IMR-90 (cell line): Measurements from ENCODE around the gene MEDAG. TPM values are rescaled to one million over a fixed set of nuclear protein-coding genes. Genes with fewer than 3 reads are reported as not detected.

Experiments
- ATAC-seq: fragments of 200-7000 bp; cut with Tn5 transposase; 2 replicates; pipeline ENCODE4 v1.9.1; 2020; ENCODE audit warnings: low read depth, mild to moderate bottlenecking, moderate library complexity
- BruUV-seq: library from RNA; stranded (reverse); fragments of 400-500 nt; replicated peaks from 2 replicates; lab custom pipeline; 2021; lab: Mats Ljungman, UMichigan
- CTCF ChIA-PET: fragments of 300-600 bp; formaldehyde crosslinking; extraction: SDS; loops from one replicate; lab custom pipeline; 2021; ENCODE audit warnings: antibody characterized with exemption; lab: Yijun Ruan, JAX
- POLR2A ChIA-PET: fragments of 300-600 bp; sonication (Branson Sonifier 250); formaldehyde crosslinking; loops from one replicate; lab custom pipeline; 2022; ENCODE audit warnings: antibody characterized with exemption; ENCODE audit not compliant: unreplicated experiment; lab: Charles Lee
- DNase-seq: peaks from one replicate; pipeline ENCODE4 v3.0.0; 2013
- H2AFZ ChIP-seq: replicated peaks from 2 replicates; pipeline ENCODE3; 2013; ENCODE audit warnings: low read length, mild to moderate bottlenecking; ENCODE audit not compliant: poor library complexity
- H2AK5ac ChIP-seq: 2 replicates; pipeline ENCODE4 v1.6.1; 2013; ENCODE audit warnings: low read depth, low read length, inconsistent platforms
- H2AK9ac ChIP-seq: replicated peaks from 2 replicates; pipeline ENCODE3; 2013; ENCODE audit warnings: mild to moderate bottlenecking, low read depth, low read length, moderate library complexity; ENCODE audit not compliant: poor library complexity
- H2BK120ac ChIP-seq: 2 replicates; pipeline ENCODE4 v1.6.1; 2013; ENCODE audit warnings: low read depth, low read length, inconsistent platforms
- H2BK15ac ChIP-seq: 3 replicates; pipeline ENCODE4 v1.6.1; 2013; ENCODE audit warnings: low read depth, low read length, inconsistent platforms
- H2BK20ac ChIP-seq: 2 replicates; pipeline ENCODE4 v1.6.1; 2013; ENCODE audit warnings: low read depth, mild to moderate bottlenecking, inconsistent platforms, low read length, moderate library complexity
- H2BK5ac ChIP-seq: 2 replicates; pipeline ENCODE4 v1.6.1; 2013; ENCODE audit warnings: mild to moderate bottlenecking, low read depth, low read length, inconsistent platforms; ENCODE audit not compliant: poor library complexity, severe bottlenecking
- H3K14ac ChIP-seq: replicated peaks from 2 replicates; pipeline ENCODE4 v1.6.1; 2013; ENCODE audit warnings: low read depth, low read length, inconsistent platforms
- H3K18ac ChIP-seq: 2 replicates; pipeline ENCODE4 v1.6.1; 2013; ENCODE audit warnings: low read depth, low read length, control low read depth
- H3K23ac ChIP-seq: 2 replicates; pipeline ENCODE4 v1.6.1; 2013; ENCODE audit warnings: low read depth, low read length, inconsistent platforms
- H3K27ac ChIP-seq: 2 replicates; pipeline ENCODE4 v1.5.1; 2013; ENCODE audit warnings: mild to moderate bottlenecking, control low read depth, low read length; ENCODE audit not compliant: insufficient read depth
- H3K27me3 ChIP-seq: 2 replicates; pipeline ENCODE4 v1.6.1; 2013; ENCODE audit warnings: low read length; ENCODE audit not compliant: control insufficient read depth, insufficient read depth
- H3K36me3 ChIP-seq: 2 replicates; pipeline ENCODE4 v1.6.1; 2013; ENCODE audit warnings: low read length, mixed read lengths; ENCODE audit not compliant: control insufficient read depth, insufficient read depth
- H3K4ac ChIP-seq: 2 replicates; pipeline ENCODE4 v1.6.1; 2013; ENCODE audit warnings: low read depth, low read length, inconsistent platforms
- H3K4me1 ChIP-seq: 2 replicates; pipeline ENCODE4 v1.6.1; 2013; ENCODE audit warnings: low read length, mixed read lengths; ENCODE audit not compliant: control insufficient read depth, insufficient read depth
- H3K4me2 ChIP-seq: 2 replicates; pipeline ENCODE4 v1.6.1; 2013; ENCODE audit warnings: low read depth, mild to moderate bottlenecking, control low read depth, low read length, moderate library complexity
- H3K4me3 ChIP-seq: 2 replicates; pipeline ENCODE4 v1.5.1; 2013; ENCODE audit warnings: low read depth, mild to moderate bottlenecking, control low read depth, low read length, moderate library complexity; ENCODE audit not compliant: insufficient read depth
- H3K56ac ChIP-seq: 2 replicates; pipeline ENCODE4 v1.6.1; 2013; ENCODE audit warnings: low read length, inconsistent platforms; ENCODE audit not compliant: insufficient read depth; ENCODE audit errors: extremely low read depth
- H3K79me1 ChIP-seq, 2 experiments: 2 replicates each; pipeline ENCODE4 v1.6.1; 2013; ENCODE audit warnings: low read length in 2 of 2, inconsistent platforms in 1 of 2, low read depth in 1 of 2
- H3K9ac ChIP-seq: 2 replicates; pipeline ENCODE4 v1.6.1; 2013; ENCODE audit warnings: low read depth, low read length, control low read depth
- H3K9me1 ChIP-seq: 2 replicates; pipeline ENCODE4 v1.6.1; 2013; ENCODE audit warnings: low read length, inconsistent platforms; ENCODE audit not compliant: insufficient read depth
- H3K9me3 ChIP-seq: 2 replicates; pipeline ENCODE4 v1.6.1; 2013; ENCODE audit warnings: low read length; ENCODE audit not compliant: control insufficient read depth, insufficient read depth
- H4K20me1 ChIP-seq: 2 replicates; pipeline ENCODE4 v1.6.1; 2013; ENCODE audit warnings: low read length, inconsistent platforms; ENCODE audit not compliant: insufficient read depth
- H4K5ac ChIP-seq: 2 replicates; pipeline ENCODE4 v1.6.1; 2013; ENCODE audit warnings: mild to moderate bottlenecking, low read depth, low read length, control low read depth
- H4K8ac ChIP-seq, 2 experiments: 2 replicates each; pipeline ENCODE4 v1.6.1; 2013; ENCODE audit warnings: low read depth in 2 of 2, low read length in 2 of 2, control low read depth in 1 of 2, inconsistent platforms in 1 of 2
- H4K91ac ChIP-seq: 2 replicates; pipeline ENCODE4 v1.6.1; 2013; ENCODE audit warnings: low read depth, low read length, inconsistent platforms; ENCODE audit not compliant: insufficient read depth
- MAFK ChIP-seq: IDR thresholded peaks from 2 replicates; pipeline ENCODE4 v1.6.1; 2012; ENCODE audit warnings: low read depth, low read length, improper control_type of control experiment
- MAZ ChIP-seq: IDR thresholded peaks from 2 replicates; pipeline ENCODE4 v1.6.1; 2012; ENCODE audit warnings: low read depth, mild to moderate bottlenecking, low read length, improper control_type of control experiment, moderate library complexity, borderline replicate concordance
- WGBS, 2 experiments: methylation state at CpG; one replicate each; pipeline versions ENCODE4 v1.1.5 to v1.1.7; 2013; ENCODE audit warnings: missing lambda C conversion rate in 2 of 2; ENCODE audit not compliant: insufficient read length in 1 of 2; ENCODE audit errors: extremely low coverage in 2 of 2; 5-methylcytosine and 5-hydroxymethylcytosine counted together
- dilution Hi-C: fragments of 300-500 bp; cut with HindIII; formaldehyde crosslinking; loops from one replicate; pipeline ENCODE4 v1.14.3; 2018; ENCODE audit warnings: low sequenced_read_pairs; ENCODE audit not compliant: unreplicated experiment
- in situ Hi-C: fragments of 300-500 bp; cut with MboI; formaldehyde crosslinking; loops from 3 replicates; pipeline ENCODE4 v1.14.3; 2019; ENCODE audit warnings: low sequenced_read_pairs, inconsistent platforms, mixed read lengths
- intact Hi-C: fragments of 100-400 bp; cut with micrococcal nuclease; formaldehyde crosslinking; loops from 2 replicates; pipeline ENCODE4 v1.10.0; 2022
- polyA plus RNA-seq, 3 experiments: library from polyadenylated mRNA; depleted of rRNA; stranded (reverse); fragments of >200 nt; gene quantifications; 2 replicates each; pipeline ENCODE4 v1.2.3, GENCODE V29; 2012; ENCODE audit warnings: low replicate concordance in 1 of 3
- total RNA-seq: library from RNA; depleted of rRNA; stranded (reverse); fragments of >200 nt; gene quantifications from 2 replicates; pipeline ENCODE4 v1.2.3, GENCODE V29; 2012

The MEDAG gene
- total and polyA plus RNA-seq, 2 of the 4 experiments (the other 2 are of a cell fraction): 0.32 to 0.36 TPM

DNA sequence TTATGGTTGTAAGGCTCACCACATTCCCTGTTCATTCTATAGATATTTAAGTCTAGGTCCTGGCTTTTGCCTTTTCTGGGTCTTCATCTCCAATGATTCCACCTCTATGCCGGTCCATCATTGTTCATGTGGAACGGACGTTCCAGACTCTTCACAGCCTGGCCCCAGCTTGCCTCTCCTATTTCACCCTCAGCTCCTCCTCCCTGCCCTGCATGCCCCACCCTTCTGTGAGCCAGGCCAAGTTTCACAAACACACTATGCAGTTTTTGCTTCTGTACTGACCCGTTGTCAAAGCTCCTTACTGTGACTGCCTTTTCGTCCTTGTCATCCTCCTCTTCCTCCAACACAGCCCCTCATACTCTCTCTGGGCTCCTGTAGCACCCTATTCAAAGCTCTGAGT is 57.7 kb downstream of the MEDAG start:
- Histone ChIP-seq H4K5ac (peak overlapping the region; percentile 46; the same call in 1 of the 2 replicates), H3K36me3 (no peaks in the 10 kb centered on the region), H4K91ac (peak overlapping the region; percentile 43; the same call in 1 of the 2 replicates), H2AK5ac (no peak overlapping the region), H3K27ac (no peak overlapping the region), H2BK20ac (no peak overlapping the region; the same call in 1 of the 2 replicates), H2BK5ac (no peak overlapping the region), H3K4me1 (peaks cover 7% of the 10 kb centered on the region), H2BK120ac (peak overlapping the region; percentile 28; the same call in 1 of the 2 replicates), H3K9ac (no peak overlapping the region), H2BK15ac (0 out of 3 replicates have a peak overlapping the region, but pooled peaks have one; percentile 3), H2AK9ac (no peak overlapping the region), H3K79me1 (no peaks in the 10 kb centered on the region), H3K56ac (no peak overlapping the region), H2AFZ (peak overlapping the region; percentile 73), H3K9me3 (no peaks in the 10 kb centered on the region; the same call in 1 of the 2 replicates), H3K14ac (0 out of 2 replicates have a peak overlapping the region, but pooled peaks have one; percentile 35), H3K4me3 (no peak overlapping the region), H3K4me2 (peak overlapping the region; percentile 37), H4K20me1 (no peaks in the 10 kb centered on the region), H3K4ac (no peak overlapping the region), H3K27me3 (peaks cover 4% of the 10 kb centered on the region; the same call in 1 of the 2 replicates), H4K8ac (no peak overlapping the region), H3K18ac (0 out of 2 replicates have a peak overlapping the region, but pooled peaks have one; percentile 9), H3K23ac (no peak overlapping the region), H3K9me1 (no peaks in the 10 kb centered on the region)
- dilution Hi-C loops (no loop called here), intact Hi-C loops (loop anchor here (5.0 kb wide), 1 partner anchor 46 kb away; no protein-coding TSS in a partner anchor), in situ Hi-C loops (no loop called here)
- BruUV-seq: no TSS peak
- TF ChIP-seq MAZ (peak; percentile 23; the same call in 1 of the 2 replicates), MAFK (no peak)
- DNase-seq (peak; percentile 29), ATAC-seq (peak; percentile 94)
- CTCF ChIA-PET: interaction anchor here (0.6 to 1.2 kb wide), 3 partner anchors 13 to 40 kb away, joined by 3 read pairs; no protein-coding TSS in a partner anchor
- 24% methylated on average over 5 of the region's 5 CpGs; no CpG with 5 or more reads in 1 of the 2 experiments for WGBS, 2 experiments
- POLR2A ChIA-PET: no interaction called here
